GM12874 (cell line): ENCODE data around the gene SUN2.

Experiments
- TF ChIP-seq, protein P1 (sequence below): IDR thresholded peaks from 2 replicates; pipeline ENCODE4 v1.5.1; 2011; ENCODE audit warnings: low read depth, mild to moderate bottlenecking, control low read depth, low read length, moderate library complexity; ENCODE audit not compliant: insufficient read depth

Gene SUN2

GRCh38 chr22:38716826-38717225, 39.0 kb downstream of the SUN2 start:
- TF ChIP-seq, protein P1, sequence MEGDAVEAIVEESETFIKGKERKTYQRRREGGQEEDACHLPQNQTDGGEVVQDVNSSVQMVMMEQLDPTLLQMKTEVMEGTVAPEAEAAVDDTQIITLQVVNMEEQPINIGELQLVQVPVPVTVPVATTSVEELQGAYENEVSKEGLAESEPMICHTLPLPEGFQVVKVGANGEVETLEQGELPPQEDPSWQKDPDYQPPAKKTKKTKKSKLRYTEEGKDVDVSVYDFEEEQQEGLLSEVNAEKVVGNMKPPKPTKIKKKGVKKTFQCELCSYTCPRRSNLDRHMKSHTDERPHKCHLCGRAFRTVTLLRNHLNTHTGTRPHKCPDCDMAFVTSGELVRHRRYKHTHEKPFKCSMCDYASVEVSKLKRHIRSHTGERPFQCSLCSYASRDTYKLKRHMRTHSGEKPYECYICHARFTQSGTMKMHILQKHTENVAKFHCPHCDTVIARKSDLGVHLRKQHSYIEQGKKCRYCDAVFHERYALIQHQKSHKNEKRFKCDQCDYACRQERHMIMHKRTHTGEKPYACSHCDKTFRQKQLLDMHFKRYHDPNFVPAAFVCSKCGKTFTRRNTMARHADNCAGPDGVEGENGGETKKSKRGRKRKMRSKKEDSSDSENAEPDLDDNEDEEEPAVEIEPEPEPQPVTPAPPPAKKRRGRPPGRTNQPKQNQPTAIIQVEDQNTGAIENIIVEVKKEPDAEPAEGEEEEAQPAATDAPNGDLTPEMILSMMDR: no peak

DNA sequence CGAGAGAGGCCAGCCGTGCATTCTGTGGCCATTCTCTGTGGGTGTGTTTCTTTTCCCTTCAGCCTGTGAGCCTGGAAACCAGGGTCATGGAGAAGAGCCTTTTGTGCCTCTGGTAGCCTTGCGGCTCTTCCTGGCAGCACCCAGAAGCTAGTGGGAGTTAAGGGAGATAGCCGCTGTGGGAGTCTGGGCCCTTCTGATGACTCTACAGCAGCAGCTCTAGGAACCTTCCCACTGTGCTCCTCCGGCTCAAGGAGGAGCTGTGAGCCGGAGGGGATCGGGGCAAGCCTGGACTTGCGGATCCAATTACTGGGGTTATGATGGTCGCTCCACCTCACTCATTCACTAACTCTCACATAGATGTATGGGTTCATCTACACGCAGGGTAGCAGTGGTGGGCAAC, 39.5 kb downstream of the SUN2 start:
- TF ChIP-seq, protein P1: no peak

DNA sequence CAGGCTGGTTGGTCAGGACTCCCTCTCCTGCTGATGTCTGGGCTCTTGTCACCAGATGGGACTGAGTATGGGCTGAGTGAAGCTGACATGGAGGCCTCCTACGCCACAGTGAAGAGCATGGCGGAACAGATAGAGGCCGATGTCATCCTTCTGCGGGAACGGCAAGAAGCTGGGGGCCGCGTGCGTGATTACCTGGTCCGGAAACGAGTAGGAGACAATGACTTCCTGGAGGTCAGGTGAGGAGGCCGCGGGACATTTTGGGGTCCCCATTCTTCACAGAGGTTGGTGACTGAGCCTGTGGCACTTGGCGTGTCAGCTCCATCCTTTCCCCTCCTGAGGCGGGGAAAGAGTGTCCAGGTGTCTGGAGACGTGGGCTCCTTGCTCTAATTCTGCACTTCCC, 39.9 kb downstream of the SUN2 start:
- TF ChIP-seq, protein P1: no peak

- TF ChIP-seq, protein P1: no peak
Observed at GRCh38 chr22:38715176-38715764, 40.5 kb downstream of the SUN2 start.

- TF ChIP-seq, protein P1: no peak
Observed at GRCh38 chr22:38713921-38714320, 41.9 kb downstream of the SUN2 start.

GRCh38 chr22:38712486-38713207, 43.2 kb downstream of the SUN2 start:
- TF ChIP-seq, protein P1: no peak

GRCh38 chr22:38710866-38711265, 44.9 kb downstream of the SUN2 start:
- TF ChIP-seq, protein P1: no peak
